OCI-LY3 (cell line): ENCODE measurements around the gene CHRM5.
A peak's percentile ranks its signal among the peaks of the same experiment; 100 is the strongest.

Experiments
- H2AFZ ChIP-seq: fragments of 200-600, 300-600 bp; shearing (Covaris generic); 2 replicates; pipeline ENCODE4 v1.6.0; 2014; ENCODE audit warnings: antibody characterized with exemption, low read depth, low read length
- H3K27ac ChIP-seq: fragments of 200-600, 300-600 bp; sonication (generic); 2 replicates; pipeline ENCODE4 v1.5.1; 2014; ENCODE audit warnings: mild to moderate bottlenecking, low read length, moderate library complexity, mixed read lengths
- H3K27me3 ChIP-seq: fragments of 200-600, 300-600 bp; sonication (generic); 2 replicates; pipeline ENCODE4 v1.6.1; 2014; ENCODE audit warnings: low read depth, low read length, mixed read lengths
- H3K36me3 ChIP-seq: fragments of 200-600, 300-600 bp; sonication (generic); replicated peaks from 2 replicates; pipeline ENCODE3; 2014; ENCODE audit warnings: low read depth, low read length, mixed read lengths
- H3K4me1 ChIP-seq: fragments of 300-600, 200-600 bp; sonication (generic); 2 replicates; pipeline ENCODE4 v1.6.1; 2014; ENCODE audit warnings: low read length, mixed read lengths
- H3K4me2 ChIP-seq: fragments of 200-600, 300-600 bp; sonication (generic); 2 replicates; pipeline ENCODE4 v1.6.1; 2014; ENCODE audit warnings: low read length, mixed read lengths
- H3K4me3 ChIP-seq: fragments of 300-600, 200-600 bp; sonication (generic); 2 replicates; pipeline ENCODE4 v1.5.1; 2014; ENCODE audit warnings: antibody characterized with exemption, mild to moderate bottlenecking, low read length, moderate library complexity
- H3K79me2 ChIP-seq: fragments of 300-600, 200-600 bp; shearing (Covaris generic); 2 replicates; pipeline ENCODE4 v1.6.1; 2014; ENCODE audit warnings: mild to moderate bottlenecking, low read length, mixed read lengths
- H3K9ac ChIP-seq: fragments of 300-600, 200-600 bp; shearing (Covaris generic); 2 replicates; pipeline ENCODE4 v1.6.0; 2014; ENCODE audit warnings: mild to moderate bottlenecking, low read length, moderate library complexity
- H3K9me3 ChIP-seq: fragments of 200-600, 300-600 bp; shearing (Covaris generic); 2 replicates; pipeline ENCODE4 v1.6.1; 2014; ENCODE audit warnings: low read length, mixed read lengths; ENCODE audit not compliant: insufficient read depth
- H4K20me1 ChIP-seq: fragments of 200-600, 300-600 bp; sonication (generic); 2 replicates; pipeline ENCODE4 v1.6.1; 2016; ENCODE audit warnings: low read length, mixed read lengths; ENCODE audit not compliant: insufficient read depth
- EZH2phosphoT487 ChIP-seq: fragments of 200-600 bp; shearing (Covaris generic); IDR thresholded peaks from 2 replicates; pipeline ENCODE4 v1.6.1; 2018; ENCODE audit warnings: antibody characterized with exemption, mixed run types, low read depth
- TF ChIP-seq, protein P1 (sequence below): fragments of 200-600, 300-600 bp; sonication (generic); IDR thresholded peaks from 2 replicates; pipeline ENCODE4 v1.5.1; 2014; ENCODE audit warnings: antibody characterized with exemption, low read length, low read depth

Gene CHRM5

GRCh38 chr15:34025252-34025651 is 57.0 kb downstream of the CHRM5 start:
- no peaks in the 10 kb centered on the region for H3K4me1 ChIP-seq
- TF ChIP-seq EZH2phosphoT487: no peak
- TF ChIP-seq, protein P1, sequence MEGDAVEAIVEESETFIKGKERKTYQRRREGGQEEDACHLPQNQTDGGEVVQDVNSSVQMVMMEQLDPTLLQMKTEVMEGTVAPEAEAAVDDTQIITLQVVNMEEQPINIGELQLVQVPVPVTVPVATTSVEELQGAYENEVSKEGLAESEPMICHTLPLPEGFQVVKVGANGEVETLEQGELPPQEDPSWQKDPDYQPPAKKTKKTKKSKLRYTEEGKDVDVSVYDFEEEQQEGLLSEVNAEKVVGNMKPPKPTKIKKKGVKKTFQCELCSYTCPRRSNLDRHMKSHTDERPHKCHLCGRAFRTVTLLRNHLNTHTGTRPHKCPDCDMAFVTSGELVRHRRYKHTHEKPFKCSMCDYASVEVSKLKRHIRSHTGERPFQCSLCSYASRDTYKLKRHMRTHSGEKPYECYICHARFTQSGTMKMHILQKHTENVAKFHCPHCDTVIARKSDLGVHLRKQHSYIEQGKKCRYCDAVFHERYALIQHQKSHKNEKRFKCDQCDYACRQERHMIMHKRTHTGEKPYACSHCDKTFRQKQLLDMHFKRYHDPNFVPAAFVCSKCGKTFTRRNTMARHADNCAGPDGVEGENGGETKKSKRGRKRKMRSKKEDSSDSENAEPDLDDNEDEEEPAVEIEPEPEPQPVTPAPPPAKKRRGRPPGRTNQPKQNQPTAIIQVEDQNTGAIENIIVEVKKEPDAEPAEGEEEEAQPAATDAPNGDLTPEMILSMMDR: no peak
- H3K27ac ChIP-seq: no peak overlapping the region
- no peak overlapping the region for H2AFZ ChIP-seq
- H3K4me3 ChIP-seq: no peak overlapping the region
- no peak overlapping the region for H3K9ac ChIP-seq
- H4K20me1 ChIP-seq: no peaks in the 10 kb centered on the region
- H3K9me3 ChIP-seq: no peaks in the 10 kb centered on the region
- H3K36me3 ChIP-seq: no peaks in the 10 kb centered on the region
- H3K4me2 ChIP-seq: no peak overlapping the region
- H3K27me3 ChIP-seq: no peaks in the 10 kb centered on the region
- no peaks in the 10 kb centered on the region for H3K79me2 ChIP-seq

- Histone ChIP-seq H3K27me3 (no peaks in the 10 kb centered on the region), H3K4me2 (no peak overlapping the region), H3K79me2 (peaks cover 7% of the 10 kb centered on the region; the same call in 1 of the 2 replicates), H4K20me1 (no peaks in the 10 kb centered on the region), H2AFZ (no peak overlapping the region), H3K27ac (no peak overlapping the region), H3K4me3 (no peak overlapping the region), H3K36me3 (no peaks in the 10 kb centered on the region), H3K9me3 (no peaks in the 10 kb centered on the region), H3K9ac (no peak overlapping the region), H3K4me1 (no peaks in the 10 kb centered on the region)
- no peak for TF ChIP-seq EZH2phosphoT487
- TF ChIP-seq, protein P1: no peak
These were observed 59.3 kb downstream of the CHRM5 start for GRCh38 chr15:34027606-34028005.

GRCh38 chr15:34031987-34032760 is 63.9 kb downstream of the CHRM5 start:
- no peak overlapping the region for H3K9ac ChIP-seq
- peaks cover 14% of the 10 kb centered on the region for H3K79me2 ChIP-seq
- H3K4me3 ChIP-seq: no peak overlapping the region
- TF ChIP-seq, protein P1: no peak
- TF ChIP-seq EZH2phosphoT487: no peak
- no peaks in the 10 kb centered on the region for H3K27me3 ChIP-seq
- H3K4me2 ChIP-seq: no peak overlapping the region
- no peak overlapping the region for H2AFZ ChIP-seq
- H4K20me1 ChIP-seq: no peaks in the 10 kb centered on the region
- no peaks in the 10 kb centered on the region for H3K4me1 ChIP-seq
- no peaks in the 10 kb centered on the region for H3K9me3 ChIP-seq
- H3K36me3 ChIP-seq: no peaks in the 10 kb centered on the region
- H3K27ac ChIP-seq: no peak overlapping the region

- H3K4me1 ChIP-seq: peaks cover 11% of the 10 kb centered on the region
- peak overlapping the region; percentile 98 for H3K4me2 ChIP-seq
- H3K9ac ChIP-seq: peak overlapping the region; percentile 88
- peak overlapping the region; percentile 85 for H3K4me3 ChIP-seq
- H3K27ac ChIP-seq: peak overlapping the region; percentile 46
- no peaks in the 10 kb centered on the region for H4K20me1 ChIP-seq
- H3K79me2 ChIP-seq: peaks cover 18% of the 10 kb centered on the region
- no peaks in the 10 kb centered on the region for H3K27me3 ChIP-seq
- TF ChIP-seq, protein P1: no peak
- H2AFZ ChIP-seq: peak overlapping the region; percentile 65
- no peaks in the 10 kb centered on the region for H3K9me3 ChIP-seq
- H3K36me3 ChIP-seq: no peaks in the 10 kb centered on the region
These were observed 70.0 kb downstream of the CHRM5 start for GRCh38 chr15:34038023-34038870.
